Stimulated activated CD8-positive, alpha-beta memory T cell treated with anti-CD3 and anti-CD28 coated beads, Interleukin-15, amount 100 ng/mL, for 4 hours (primary cell): ENCODE results near the gene ART3.
"Not testable (repeated sequence)": the region's sequence is repeated elsewhere in the genome, so short reads cannot be mapped to it uniquely, and the experiment has no call there.

Experiments used
- DNase-seq, 2 donors: peaks; one replicate each; pipeline ENCODE4 v3.0.0-alpha.2; 2020; ENCODE audit warnings: low read depth in 2 of 2

Gene ART3, protein sequence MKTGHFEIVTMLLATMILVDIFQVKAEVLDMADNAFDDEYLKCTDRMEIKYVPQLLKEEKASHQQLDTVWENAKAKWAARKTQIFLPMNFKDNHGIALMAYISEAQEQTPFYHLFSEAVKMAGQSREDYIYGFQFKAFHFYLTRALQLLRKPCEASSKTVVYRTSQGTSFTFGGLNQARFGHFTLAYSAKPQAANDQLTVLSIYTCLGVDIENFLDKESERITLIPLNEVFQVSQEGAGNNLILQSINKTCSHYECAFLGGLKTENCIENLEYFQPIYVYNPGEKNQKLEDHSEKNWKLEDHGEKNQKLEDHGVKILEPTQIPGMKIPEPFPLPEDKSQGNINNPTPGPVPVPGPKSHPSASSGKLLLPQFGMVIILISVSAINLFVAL

DNA sequence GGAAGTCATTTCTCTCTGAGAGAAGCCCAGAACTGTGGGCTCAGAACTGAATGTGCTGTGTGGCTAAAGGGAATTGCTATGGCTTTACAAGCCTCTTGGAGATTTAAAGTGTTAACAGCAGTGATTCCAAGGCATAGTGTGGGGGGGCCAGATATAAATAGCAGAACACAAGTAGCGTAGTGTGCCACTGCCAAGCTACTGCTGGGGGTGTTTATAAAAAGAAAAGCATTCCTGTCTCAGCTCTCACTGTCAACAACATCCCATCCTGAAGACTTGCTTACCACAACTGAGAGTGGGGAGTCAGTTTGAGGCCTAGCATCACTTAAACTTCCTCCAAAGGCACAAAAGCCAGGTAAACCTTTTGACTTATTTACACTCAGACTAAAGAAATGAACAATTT is at the start of gene ART3:
ART3 (plus strand) TSS at position 242 of the 400 bp plus-strand sequence. CDS start 1,181 bp downstream, outside the sequence.
- DNase-seq: no peak

DNA sequence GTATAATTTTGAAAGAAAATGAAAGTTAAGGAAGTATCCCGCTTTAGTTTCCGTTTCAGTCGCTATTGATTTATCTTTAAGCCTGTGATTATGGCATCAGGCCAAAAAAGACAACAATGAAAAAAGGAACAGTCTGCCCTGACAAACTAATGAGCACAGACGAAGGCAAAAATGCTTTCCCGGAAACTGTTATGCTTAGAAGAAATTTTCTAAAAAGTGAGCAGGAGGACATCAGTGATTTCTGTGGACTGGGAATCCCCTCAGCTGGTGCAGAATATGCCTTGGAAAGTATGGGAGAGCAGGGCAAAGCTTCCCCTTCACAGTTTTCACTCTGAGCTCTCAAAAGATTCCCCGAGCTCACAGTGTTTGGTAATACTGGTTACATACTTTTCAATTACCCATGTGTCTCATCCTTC is 46.2 kb upstream of the ART3 start:
- no peak for DNase-seq

DNA sequence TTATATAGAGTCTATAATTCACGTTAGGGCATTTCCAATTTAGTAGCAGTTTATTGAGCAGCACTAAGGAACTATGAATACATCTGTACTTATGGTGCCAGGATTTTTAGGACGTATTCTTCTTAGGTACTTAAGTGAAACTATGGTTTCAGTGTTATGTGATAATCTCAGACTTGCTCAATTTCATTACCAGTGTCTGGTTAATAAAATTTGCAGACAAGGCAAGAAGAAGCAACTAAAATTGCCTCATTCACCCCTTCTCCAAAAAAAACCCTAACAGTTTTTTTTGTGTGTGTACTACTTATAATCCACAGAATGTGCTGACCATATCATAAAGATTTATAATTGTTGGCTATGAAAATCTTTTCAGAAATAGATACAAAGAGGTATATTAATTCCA is 45.2 kb upstream of the ART3 start:
- DNase-seq: no peak

DNA sequence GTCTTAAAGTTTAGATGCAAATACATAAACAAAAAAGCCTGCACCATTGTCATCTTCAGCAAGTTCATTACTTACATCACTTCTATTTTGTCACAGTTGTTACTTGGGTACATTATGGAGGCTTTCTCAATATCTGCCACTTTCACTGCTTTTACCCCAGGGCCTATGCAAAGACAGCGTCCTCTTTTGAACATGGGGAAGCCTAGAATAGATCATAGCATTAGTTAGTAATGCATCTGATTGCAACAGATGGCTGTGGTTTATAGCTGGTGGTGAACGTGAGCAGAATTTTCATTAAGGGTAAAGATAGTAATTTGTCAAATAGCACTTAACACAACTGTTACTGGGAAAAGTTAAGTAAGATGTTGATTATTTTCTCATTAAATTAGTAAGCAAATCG is 39.4 kb upstream of the ART3 start:
- DNase-seq: no peak

DNA sequence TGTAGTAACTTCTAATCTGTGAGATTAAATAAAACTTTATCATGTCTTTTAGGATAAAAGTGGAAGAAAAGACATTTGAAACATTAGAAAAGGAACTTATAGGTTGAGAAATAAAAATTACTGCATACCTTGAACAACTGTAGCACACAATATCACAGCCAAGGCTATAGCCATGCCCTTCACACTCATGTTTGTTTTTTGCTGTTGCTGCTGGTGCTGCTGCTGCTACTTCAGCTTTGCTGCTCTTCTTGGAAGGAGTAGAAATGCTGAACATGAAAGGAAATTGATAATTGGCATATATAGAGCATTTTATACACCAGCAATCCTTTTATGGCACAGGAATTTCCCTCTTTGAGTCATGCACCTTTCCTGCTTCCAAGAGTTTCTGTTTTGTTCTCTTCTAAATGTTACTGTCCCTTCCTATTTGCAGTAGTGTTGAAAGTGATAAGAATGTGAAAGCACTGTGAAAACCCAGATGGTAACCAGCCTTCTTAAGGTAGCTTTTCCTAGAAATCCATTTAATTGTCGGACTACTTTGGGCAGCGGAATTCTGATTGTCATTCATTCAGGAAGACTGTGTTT is 38.6 kb upstream of the ART3 start, which contains the start of gene CXCL11:
CXCL11 (minus strand) TSS at position 272 of the 582 bp plus-strand sequence; CDS start at position 189, 83 bp downstream.
- DNase-seq: no peak

DNA sequence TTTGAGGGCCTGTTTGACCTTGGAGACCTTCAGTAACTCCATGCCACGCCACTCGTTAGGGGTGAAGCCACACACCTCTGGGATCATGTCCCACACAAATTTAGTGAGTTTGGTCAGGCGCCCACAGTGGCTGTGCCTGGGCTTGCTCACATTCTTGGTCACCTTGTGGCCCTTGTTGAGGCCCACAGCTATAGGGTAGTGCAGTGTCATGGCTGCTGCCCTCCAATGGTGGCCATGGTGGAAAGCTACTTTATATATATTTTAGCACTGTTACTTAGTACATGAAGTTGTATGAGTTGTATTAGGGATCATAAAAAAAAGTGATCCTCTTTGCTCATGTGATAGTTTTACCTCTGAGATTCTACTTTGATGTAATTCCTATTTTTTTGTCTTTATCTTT is 37.7 kb upstream of the ART3 start:
- no peak for DNase-seq

DNA sequence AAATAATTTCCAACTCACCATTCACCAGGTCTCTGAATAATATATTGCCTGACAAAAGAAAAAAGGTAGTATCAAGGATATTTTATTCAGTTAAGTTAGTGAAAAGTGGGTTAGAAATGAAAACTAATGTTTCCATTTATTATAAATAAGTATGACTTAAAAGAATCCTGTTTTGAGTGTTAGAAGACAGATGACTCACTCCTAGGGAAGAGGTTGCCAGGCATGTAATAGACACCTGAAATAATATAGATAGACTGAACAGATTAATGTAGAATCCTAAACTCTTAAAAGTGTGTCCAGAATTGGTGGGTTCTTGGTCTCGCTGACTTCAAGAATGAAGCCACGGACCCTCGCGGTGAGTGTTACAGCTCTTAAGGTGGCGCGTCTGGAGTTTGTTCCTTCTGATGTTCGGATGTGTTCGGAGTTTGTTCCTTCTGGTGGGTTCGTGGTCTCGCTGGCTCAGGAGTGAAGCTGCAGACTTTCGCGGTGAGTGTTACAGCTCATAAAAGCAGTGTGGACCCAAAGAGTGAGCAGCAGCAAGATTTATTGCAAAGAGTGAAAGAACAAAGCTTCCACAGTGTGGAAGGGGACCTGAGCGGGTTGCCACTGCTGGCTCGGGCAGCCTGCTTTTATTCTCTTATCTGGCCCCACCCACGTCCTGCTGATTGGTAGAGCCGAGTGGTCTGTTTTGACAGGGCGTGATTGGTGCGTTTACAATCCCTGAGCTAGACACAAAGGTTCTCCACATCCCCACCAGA is 32.1 kb upstream of the ART3 start:
- not testable (repeated sequence) for DNase-seq

DNA sequence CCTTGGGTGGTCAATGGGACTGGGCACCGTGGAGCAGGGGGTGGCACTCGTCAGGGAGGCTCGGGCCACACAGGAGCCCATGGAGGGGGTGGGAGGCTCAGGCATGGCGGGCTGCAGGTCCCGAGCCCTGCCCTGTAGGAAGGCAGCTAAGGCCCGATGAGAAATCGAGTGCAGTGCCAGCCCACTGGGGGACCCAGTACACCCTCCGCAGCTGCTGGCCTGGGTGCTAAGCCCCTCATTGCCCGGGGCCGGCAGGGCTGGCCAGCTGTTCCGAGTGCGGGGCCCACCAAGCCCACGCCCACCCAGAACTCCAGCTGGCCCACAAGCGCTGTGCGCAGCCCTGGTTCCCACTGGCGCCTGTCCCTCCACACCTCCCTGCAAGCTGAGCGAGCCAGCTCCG is 31.2 kb upstream of the ART3 start:
- DNase-seq: not testable (repeated sequence)

DNA sequence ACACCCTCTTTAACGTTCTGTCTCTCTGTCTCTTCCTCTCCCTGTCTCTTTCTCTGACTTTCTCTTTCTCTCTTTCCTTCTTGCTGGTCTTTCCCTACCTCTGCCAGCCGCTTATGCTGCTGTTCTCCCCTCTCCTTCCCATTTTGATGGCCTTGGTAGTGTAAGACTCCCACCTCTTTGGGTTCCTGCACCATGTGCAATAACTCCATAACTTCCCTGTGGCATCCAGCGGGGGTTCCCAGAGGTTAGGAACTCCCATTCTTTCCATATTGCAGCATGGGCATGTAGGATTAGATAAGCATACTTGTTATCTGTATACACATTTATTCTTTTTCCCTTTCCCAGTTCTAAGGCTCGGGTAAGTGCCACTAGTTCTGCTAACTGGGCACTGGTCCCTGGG is 29.8 kb upstream of the ART3 start:
- DNase-seq: not testable (repeated sequence)

DNA sequence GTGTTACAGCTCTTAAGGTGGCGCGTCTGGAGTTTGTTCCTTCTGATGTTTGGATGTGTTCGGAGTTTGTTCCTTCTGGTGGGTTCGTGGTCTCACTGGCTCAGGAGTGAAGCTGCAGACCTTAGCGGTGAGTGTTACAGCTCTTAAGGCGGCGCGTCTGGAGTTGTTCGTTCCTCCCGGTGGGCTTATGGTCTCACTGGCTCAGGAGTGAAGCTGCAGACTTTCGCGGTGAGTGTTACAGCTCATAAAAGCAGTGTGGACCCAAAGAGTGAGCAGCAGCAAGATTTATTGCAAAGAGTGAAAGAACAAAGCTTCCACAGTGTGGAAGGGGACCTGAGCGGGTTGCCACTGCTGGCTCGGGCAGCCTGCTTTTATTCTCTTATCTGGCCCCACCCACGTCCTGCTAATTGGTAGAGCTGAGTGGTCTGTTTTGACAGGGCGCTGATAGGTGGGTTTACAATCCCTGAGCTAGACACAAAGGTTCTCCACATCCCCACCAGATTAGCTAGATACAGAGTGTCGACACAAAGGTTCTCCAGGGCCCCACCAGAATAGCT is 24.6 kb upstream of the ART3 start:
- DNase-seq: not testable (repeated sequence)

DNA sequence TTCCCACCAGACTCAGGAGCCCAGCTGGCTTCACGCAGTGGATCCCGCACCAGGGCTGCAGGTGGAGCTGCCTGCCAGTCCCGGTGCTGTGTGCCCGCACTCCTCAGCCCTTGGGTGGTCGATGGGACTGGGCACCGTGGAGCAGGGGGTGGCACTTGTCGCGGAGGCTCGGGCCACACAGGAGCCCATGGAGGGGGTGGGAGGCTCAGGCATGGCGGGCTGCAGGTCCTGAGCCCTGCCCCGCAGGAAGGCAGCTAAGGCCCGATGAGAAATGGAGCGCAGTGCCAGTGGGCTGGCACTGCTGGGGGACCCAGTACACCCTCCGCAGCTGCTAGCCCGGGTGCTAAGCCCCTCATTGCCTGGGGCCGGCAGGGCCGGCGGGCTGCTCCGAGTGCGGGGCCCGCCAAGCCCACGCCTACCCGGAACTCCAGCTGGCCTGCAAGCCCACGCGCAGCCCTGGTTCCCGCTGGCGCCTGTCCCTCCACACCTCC is 23.9 kb upstream of the ART3 start:
- DNase-seq: not testable (repeated sequence)

DNA sequence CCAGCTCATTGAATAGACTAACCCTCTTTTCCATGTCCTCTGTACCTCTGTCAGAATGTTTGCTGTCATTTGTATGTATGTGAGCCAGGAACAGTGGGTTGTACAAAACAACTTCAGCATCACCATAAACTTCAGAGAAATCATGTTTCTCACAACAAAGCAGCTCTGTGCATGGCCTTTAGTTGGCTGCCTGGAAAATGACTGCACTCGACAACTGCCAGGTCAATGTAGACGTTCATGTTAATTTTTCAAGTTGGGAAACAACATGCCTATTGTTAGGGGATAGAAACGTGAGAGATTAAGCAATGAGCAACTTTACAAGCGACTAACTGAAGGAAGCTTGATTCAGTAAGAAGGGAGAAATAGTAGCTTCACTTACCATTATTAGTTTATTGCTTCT is 20.8 kb upstream of the ART3 start:
- DNase-seq: no peak

DNA sequence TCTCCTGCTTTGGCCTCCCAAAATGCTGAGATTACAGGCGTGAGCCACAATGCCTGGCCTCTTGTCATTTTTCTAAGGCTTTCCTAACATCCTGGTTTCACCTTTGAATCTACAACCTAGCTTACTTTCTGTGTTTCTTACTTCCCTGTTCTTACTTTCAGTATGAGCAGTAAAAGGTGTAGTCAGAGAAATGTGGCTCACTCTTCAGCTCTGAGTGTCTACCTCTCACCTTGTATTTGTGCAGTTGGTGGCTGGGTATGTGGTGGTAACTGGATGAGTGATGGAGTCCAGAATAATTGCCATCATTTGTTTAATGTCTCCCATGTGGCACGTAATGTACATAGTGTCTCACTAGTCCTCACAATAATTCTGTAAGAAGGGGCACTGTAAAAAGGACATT is 19.5 kb upstream of the ART3 start:
- no peak for DNase-seq

DNA sequence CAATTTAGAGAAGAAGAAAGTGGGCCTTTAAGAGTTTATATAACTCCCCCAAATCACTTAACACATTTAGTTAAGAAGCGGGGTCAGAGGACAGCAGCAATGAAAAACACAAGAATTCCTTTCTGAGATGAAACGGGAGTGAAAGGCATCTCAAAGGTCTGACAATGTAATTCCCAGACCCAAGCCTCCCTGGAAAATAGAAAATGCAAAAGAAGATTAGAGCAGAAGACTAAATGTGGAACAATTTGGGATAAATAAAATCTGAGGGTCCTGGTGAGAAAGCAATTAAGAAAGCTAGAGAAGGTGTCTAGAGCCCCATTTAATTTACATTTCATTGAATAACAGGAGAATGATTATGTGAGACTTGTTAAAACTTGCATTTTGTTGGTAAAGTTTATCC is 19.1 kb upstream of the ART3 start:
- DNase-seq: no peak

DNA sequence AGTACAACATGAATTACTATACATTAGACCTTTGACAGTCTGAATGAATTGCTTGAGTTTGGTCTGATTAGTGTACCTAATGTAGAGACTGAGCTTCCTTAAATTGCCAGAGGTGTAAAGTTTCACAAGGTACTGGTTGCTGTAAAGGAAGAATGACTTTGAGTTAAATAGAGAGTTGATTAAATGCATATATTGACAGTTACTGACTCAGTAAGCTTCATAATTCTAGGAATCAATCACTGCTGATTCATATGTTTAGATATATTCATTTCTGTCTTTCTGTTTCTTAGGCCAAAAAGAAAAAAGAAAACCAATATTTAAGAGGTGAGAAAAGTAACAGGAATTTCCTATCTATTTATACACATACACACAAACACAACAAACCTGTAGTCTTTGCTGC is 16.2 kb upstream of the ART3 start:
- no peak for DNase-seq

DNA sequence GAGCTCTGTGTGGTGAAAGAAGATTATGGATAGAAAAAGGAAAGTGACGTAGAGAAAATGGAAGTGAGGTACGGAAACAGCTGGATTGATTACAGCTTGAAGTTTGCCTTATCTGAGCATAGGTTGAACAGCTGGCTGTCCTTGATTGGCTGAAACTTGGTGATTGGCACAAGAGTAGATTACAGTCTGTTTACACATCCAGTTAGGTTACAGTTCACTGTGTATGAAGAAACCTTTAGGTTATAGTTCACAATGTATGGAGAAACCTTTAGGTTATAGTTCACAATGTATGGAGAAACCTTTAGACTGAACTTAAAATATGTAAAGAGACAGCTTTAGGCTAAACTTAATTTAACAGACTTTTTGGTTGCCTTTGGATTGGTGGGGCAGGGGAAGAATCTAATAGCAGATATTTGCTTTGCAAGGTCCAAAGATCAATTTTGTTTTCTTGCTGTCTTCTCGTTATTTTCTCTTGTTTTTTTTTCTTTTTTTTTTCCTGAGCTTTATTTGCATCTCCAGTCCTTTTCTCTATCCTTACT is 15.6 kb upstream of the ART3 start:
- no peak for DNase-seq

DNA sequence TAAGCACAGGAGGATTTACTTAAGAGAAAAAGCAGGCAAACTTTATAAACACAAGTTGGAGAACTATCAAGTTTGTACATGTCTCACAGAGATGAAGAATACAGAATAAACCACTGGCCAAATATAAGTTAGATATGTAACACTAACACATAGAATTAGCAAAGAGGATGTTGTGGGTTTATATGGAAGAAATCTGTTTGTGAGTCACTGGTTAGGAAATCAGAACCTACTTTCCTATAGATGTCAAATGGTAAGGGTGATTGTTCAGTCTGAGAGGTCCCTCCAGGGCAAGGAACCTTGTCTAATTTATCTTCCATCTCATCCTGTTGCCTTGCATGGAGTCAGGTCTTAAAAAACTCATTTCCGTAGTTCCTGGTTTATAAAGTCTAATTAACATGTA is 14.8 kb upstream of the ART3 start:
- no peak for DNase-seq

DNA sequence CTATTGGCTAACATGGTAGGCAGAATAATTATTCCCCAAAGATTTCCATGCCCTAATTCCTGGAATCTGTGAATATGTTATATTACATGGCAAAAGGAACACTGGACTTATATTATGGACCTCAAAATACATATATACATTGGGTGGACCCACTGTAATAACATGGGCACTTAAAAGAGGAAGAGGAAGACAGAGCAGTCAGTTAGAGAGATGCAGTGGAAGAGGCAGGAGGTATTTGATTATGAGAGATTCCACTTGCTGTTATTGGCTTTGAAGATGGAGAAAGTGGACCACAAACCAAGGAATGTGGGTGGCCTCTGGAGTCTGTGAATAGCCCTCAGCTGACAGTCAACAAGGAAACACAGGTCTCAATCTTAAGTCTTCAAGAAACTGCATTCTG is 14.0 kb upstream of the ART3 start:
- DNase-seq: no peak

DNA sequence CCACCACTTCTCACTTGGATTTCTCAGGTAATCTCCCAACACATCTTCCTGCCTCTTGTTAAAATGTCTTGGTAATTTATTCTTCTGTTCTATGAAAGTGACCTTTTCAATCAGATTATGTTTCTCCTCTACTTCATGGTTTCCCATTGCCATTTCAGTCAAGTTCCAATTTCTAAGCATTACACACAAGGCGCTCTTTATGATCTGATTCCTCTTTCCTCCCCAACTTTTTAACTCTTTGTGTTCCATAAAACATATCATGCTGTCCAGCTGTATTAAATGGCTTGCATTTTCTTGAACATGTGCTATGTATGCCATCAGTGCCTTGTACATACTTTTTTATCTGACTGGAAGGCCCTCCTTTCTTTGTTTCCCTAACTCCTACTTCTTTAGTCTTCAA is 13.1 kb upstream of the ART3 start:
- no peak for DNase-seq

DNA sequence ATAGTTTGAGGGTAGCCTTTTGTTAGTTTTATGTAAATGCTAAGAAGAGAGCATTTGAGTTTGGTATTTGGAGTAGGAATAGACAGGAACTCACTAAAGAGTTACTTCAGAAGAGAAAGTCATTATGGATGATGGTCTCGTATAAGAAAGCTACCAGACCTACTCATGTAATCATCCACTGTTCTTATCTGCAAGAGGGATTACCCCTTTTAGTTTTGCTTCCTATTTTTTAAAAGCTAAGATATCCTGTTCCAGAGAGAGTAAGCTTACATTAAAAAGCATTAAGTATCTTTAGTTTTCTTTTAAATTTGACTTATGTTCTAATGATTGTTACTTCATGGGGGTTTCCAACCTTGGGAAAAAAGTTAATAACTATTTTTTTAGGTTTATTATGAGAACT is 12.5 kb upstream of the ART3 start:
- no peak for DNase-seq

DNA sequence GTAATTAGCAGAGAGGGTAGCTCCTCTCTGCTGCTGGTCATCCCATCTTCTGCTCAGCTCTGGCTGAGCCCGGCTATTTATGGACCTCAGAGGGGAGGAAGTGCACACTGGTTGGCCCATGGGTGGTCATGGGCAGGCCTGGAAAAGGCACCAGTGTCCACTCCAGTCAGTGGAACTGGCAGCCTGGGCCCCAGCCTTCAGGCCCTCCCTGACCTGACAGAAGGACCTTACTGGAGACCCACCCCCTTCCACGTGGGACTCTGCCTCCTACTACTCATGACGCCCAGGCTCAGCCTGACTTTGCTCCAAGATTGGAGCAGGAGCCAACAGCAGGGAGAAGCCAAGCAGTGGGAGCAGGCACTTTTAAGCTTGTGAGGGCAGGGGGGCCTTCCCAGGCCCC is 8.0 kb upstream of the ART3 start:
- DNase-seq: no peak
